Measurements from ENCODE around the gene NFE2.
"Not testable (repeated sequence)": the region's sequence is repeated elsewhere in the genome, so short reads cannot be mapped to it uniquely, and the experiment has no call there.

NFE2 gene

GRCh38 chr12:54304187-54304810 lies 3.5 kb upstream of the NFE2 start:
- DNase-seq: peak; percentile 43

- DNase-seq: no peak
Measured at GRCh38 chr12:54303640-54304039, 2.8 kb upstream of the NFE2 start.

GRCh38 chr12:54301428-54302048 lies 723 bp upstream of the NFE2 start:
- DNase-seq: no peak

GRCh38 chr12:54300225-54300731 lies 537 bp downstream of the NFE2 start:
- DNase-seq: no peak

- DNase-seq: no peak
Measured at GRCh38 chr12:54299515-54300224, 1.1 kb downstream of the NFE2 start.

GRCh38 chr12:54298904-54299303 lies 1.9 kb downstream of the NFE2 start:
- DNase-seq: no peak

- no peak for DNase-seq
Measured at GRCh38 chr12:54296393-54297099, 4.3 kb downstream of the NFE2 start.

GRCh38 chr12:54294953-54295566 lies 5.8 kb downstream of the NFE2 start:
- no peak for DNase-seq

- peak; percentile 85 for DNase-seq
Measured at GRCh38 chr12:54294152-54294952, 6.5 kb downstream of the NFE2 start.

GRCh38 chr12:54292931-54293241 lies 7.9 kb downstream of the NFE2 start:
- no peak for DNase-seq

GRCh38 chr12:54292083-54292930 lies 8.5 kb downstream of the NFE2 start:
- DNase-seq: no peak

GRCh38 chr12:54287261-54288157 lies 13.3 kb downstream of the NFE2 start:
- peak; percentile 58 for DNase-seq

GRCh38 chr12:54286042-54287030 lies 14.5 kb downstream of the NFE2 start:
- peak; percentile 42 for DNase-seq

GRCh38 chr12:54285150-54286041 lies 15.4 kb downstream of the NFE2 start:
- no peak for DNase-seq

- DNase-seq: not testable (repeated sequence)
Measured at GRCh38 chr12:54284070-54284780, 16.6 kb downstream of the NFE2 start.

- DNase-seq: peak; percentile 60
Measured at GRCh38 chr12:54282949-54283593, 17.7 kb downstream of the NFE2 start.

- DNase-seq: not testable (repeated sequence)
Measured at GRCh38 chr12:54281694-54282093, 19.1 kb downstream of the NFE2 start.
